Measurements from ENCODE around the gene PRAME. TPM values are rescaled to one million over a fixed set of nuclear protein-coding genes. Genes with fewer than 3 reads are reported as not detected.

Gene PRAME
- total and polyA plus RNA-seq, 2 donors (not counting 1 experiment from before 2014, with no cell fraction given): 0.20 TPM; not detected in 1

- Histone ChIP-seq H3K4me2 (ENCODE audit: extremely low read depth, insufficient read depth, low read length) (no peak overlapping the region), H3K4me3 (replicated peaks in 1 of 4; ENCODE audit: control extremely low read depth in 1 of 4, insufficient read depth in 1 of 4, low read depth in 3 of 4, low read length in 4 of 4) (no peak overlapping the region), H3K27me3 (ENCODE audit: control insufficient read depth, insufficient read depth, low read length) (peaks cover 3% of the 10 kb centered on the region), H4K20me1 (ENCODE audit: control insufficient read depth, extremely low read depth, insufficient read depth, low read length) (no peaks in the 10 kb centered on the region), H2AFZ (ENCODE audit: low read length) (no peak overlapping the region), H3K27ac (ENCODE audit: insufficient read depth, low read length) (no peak overlapping the region), H3K4me1 (ENCODE audit: control insufficient read depth, extremely low read depth, insufficient read depth, low read length) (no peaks in the 10 kb centered on the region), H3K9me3 (ENCODE audit: control insufficient read depth, insufficient read depth, low read depth, low read length) (no peaks in the 10 kb centered on the region), H3K79me2 (ENCODE audit: control insufficient read depth, insufficient read depth, low read length) (no peaks in the 10 kb centered on the region), H3K36me3 (ENCODE audit: control insufficient read depth, insufficient read depth, low read length) (no peaks in the 10 kb centered on the region), H3K9ac (ENCODE audit: insufficient read depth, low read length) (no peak overlapping the region)
- no peak for DNase-seq (ENCODE audit: low read depth in 2 of 2)
- TF ChIP-seq EZH2 (IDR thresholded peaks at IDR 0.05; ENCODE audit: low read length, missing control alignments) (no peak), CTCF (conservative IDR thresholded peaks at IDR 0.05 in 1 of 2, IDR thresholded peaks at IDR 0.05 in 1 of 2; ENCODE audit: low read depth in 1 of 2, low read length in 2 of 2) (no peak)
Measured at GRCh38 chr22:22599248-22599647, 40.2 kb upstream of the PRAME start.

GRCh38 chr22:22598144-22598543, 39.1 kb upstream of the PRAME start:
- no peak overlapping the region for H3K4me3 ChIP-seq (replicated peaks in 1 of 4; ENCODE audit: control extremely low read depth in 1 of 4, insufficient read depth in 1 of 4, low read depth in 3 of 4, low read length in 4 of 4)
- H3K79me2 ChIP-seq (ENCODE audit: control insufficient read depth, insufficient read depth, low read length): no peaks in the 10 kb centered on the region
- DNase-seq (ENCODE audit: low read depth in 2 of 2): no peak
- H3K9me3 ChIP-seq (ENCODE audit: control insufficient read depth, insufficient read depth, low read depth, low read length): no peaks in the 10 kb centered on the region
- TF ChIP-seq EZH2 (IDR thresholded peaks at IDR 0.05; ENCODE audit: low read length, missing control alignments) (no peak), CTCF (conservative IDR thresholded peaks at IDR 0.05 in 1 of 2, IDR thresholded peaks at IDR 0.05 in 1 of 2; ENCODE audit: low read depth in 1 of 2, low read length in 2 of 2) (no peak)
- no peak overlapping the region for H3K27ac ChIP-seq (ENCODE audit: insufficient read depth, low read length)
- H3K9ac ChIP-seq (ENCODE audit: insufficient read depth, low read length): no peak overlapping the region
- H3K4me1 ChIP-seq (ENCODE audit: control insufficient read depth, extremely low read depth, insufficient read depth, low read length): no peaks in the 10 kb centered on the region
- no peak overlapping the region for H2AFZ ChIP-seq (ENCODE audit: low read length)
- no peak overlapping the region for H3K4me2 ChIP-seq (ENCODE audit: extremely low read depth, insufficient read depth, low read length)
- H3K36me3 ChIP-seq (ENCODE audit: control insufficient read depth, insufficient read depth, low read length): no peaks in the 10 kb centered on the region
- no peaks in the 10 kb centered on the region for H4K20me1 ChIP-seq (ENCODE audit: control insufficient read depth, extremely low read depth, insufficient read depth, low read length)
- peaks cover 3% of the 10 kb centered on the region for H3K27me3 ChIP-seq (ENCODE audit: control insufficient read depth, insufficient read depth, low read length)

- Histone ChIP-seq H3K27me3 (ENCODE audit: control insufficient read depth, insufficient read depth, low read length) (peaks cover 3% of the 10 kb centered on the region), H4K20me1 (ENCODE audit: control insufficient read depth, extremely low read depth, insufficient read depth, low read length) (no peaks in the 10 kb centered on the region), H3K4me2 (ENCODE audit: extremely low read depth, insufficient read depth, low read length) (no peak overlapping the region), H3K9me3 (ENCODE audit: control insufficient read depth, insufficient read depth, low read depth, low read length) (no peaks in the 10 kb centered on the region), H3K9ac (ENCODE audit: insufficient read depth, low read length) (no peak overlapping the region), H3K27ac (ENCODE audit: insufficient read depth, low read length) (no peak overlapping the region), H3K79me2 (ENCODE audit: control insufficient read depth, insufficient read depth, low read length) (no peaks in the 10 kb centered on the region), H2AFZ (ENCODE audit: low read length) (no peak overlapping the region), H3K36me3 (ENCODE audit: control insufficient read depth, insufficient read depth, low read length) (no peaks in the 10 kb centered on the region), H3K4me1 (ENCODE audit: control insufficient read depth, extremely low read depth, insufficient read depth, low read length) (no peaks in the 10 kb centered on the region), H3K4me3 (replicated peaks in 1 of 4; ENCODE audit: control extremely low read depth in 1 of 4, insufficient read depth in 1 of 4, low read depth in 3 of 4, low read length in 4 of 4) (no peak overlapping the region)
- no peak for TF ChIP-seq CTCF (conservative IDR thresholded peaks at IDR 0.05 in 1 of 2, IDR thresholded peaks at IDR 0.05 in 1 of 2; ENCODE audit: low read depth in 1 of 2, low read length in 2 of 2)
- no peak for TF ChIP-seq EZH2 (IDR thresholded peaks at IDR 0.05; ENCODE audit: low read length, missing control alignments)
- no peak for DNase-seq (ENCODE audit: low read depth in 2 of 2)
Measured at GRCh38 chr22:22595001-22595835, 36.2 kb upstream of the PRAME start.

Data from fibroblast of lung (primary cell).